Suprapubic skin (tissue), 4 donors: ENCODE results near the gene LRG1.

ENCODE experiments used
- CTCF ChIP-seq, 2 donors: fragments of 200-600 bp in 1 of 2; fragments of 450-650 bp in 1 of 2; sonication (generic) in 1 of 2; IDR thresholded peaks; one replicate each; pipeline ENCODE4 v1.5.1; 2016 to 2019; ENCODE audit warnings: antibody characterized with exemption in 2 of 2, mild to moderate bottlenecking in 1 of 2, moderate library complexity in 1 of 2
- EP300 ChIP-seq: sonication (generic); formaldehyde crosslinking; IDR thresholded peaks from one replicate; pipeline ENCODE4 v1.6.1; 2017; ENCODE audit warnings: antibody characterized with exemption
- POLR2A ChIP-seq, 2 donors: fragments of 450-650 bp; IDR thresholded peaks; one replicate each; pipeline ENCODE4 v1.6.1; 2017; ENCODE audit warnings: antibody characterized with exemption in 2 of 2, mild to moderate bottlenecking in 2 of 2, moderate library complexity in 2 of 2
- POLR2AphosphoS5 ChIP-seq, 3 donors: sonication (generic); formaldehyde crosslinking; IDR thresholded peaks; one replicate each; pipeline ENCODE4 v1.6.1; 2017; ENCODE audit warnings: antibody characterized with exemption in 3 of 3

- no peak for TF ChIP-seq CTCF (IDR thresholded peaks at IDR 0.05)
- TF ChIP-seq EP300 = no peak
- TF ChIP-seq POLR2A (IDR thresholded peaks at IDR 0.05) = no peak
- no peak for TF ChIP-seq POLR2AphosphoS5 (IDR thresholded peaks at IDR 0.05)
Measured at GRCh38 chr19:4539169-4539692, 605 bp downstream of the LRG1 start.
